Daoy (cell line): ENCODE results near the gene SLAMF8. TPM values are rescaled to one million over a fixed set of nuclear protein-coding genes. Genes with fewer than 3 reads are reported as not detected.
A peak's percentile ranks its signal among the peaks of the same experiment; 100 is the strongest.

ENCODE experiments used
- DNase-seq: peaks from one replicate; pipeline ENCODE4 v3.0.0-alpha.2; 2015; ENCODE audit warnings: low read depth
- total RNA-seq: library from RNA; depleted of rRNA; stranded (reverse); fragments of >200 nt; shearing (Covaris generic); gene quantifications from 2 replicates; pipeline ENCODE4 v1.2.3, GENCODE V29; 2014

Gene SLAMF8
- total RNA-seq, 1 experiment from 2014 or later: 0.63 TPM

DNA sequence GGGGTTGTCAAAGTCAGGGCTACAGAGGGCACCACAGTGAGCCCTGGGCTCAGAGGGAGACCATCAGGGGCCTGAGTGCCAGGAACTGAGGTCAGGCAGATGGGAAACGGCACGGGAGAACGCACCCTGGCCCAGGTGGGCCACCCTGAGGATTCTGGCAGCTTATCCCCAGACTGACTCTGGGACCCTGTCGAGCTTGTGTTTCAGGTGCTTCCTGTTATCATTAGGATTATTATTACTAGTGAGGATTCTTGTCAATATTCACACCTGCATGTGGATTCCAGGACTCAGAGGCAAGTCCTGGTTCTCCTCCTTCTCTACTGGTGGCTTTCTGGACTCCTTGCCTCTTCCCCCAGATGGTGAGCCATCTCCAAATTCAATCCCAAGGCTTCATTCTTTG is 20.6 kb downstream of the SLAMF8 start:
- DNase-seq: no peak

DNA sequence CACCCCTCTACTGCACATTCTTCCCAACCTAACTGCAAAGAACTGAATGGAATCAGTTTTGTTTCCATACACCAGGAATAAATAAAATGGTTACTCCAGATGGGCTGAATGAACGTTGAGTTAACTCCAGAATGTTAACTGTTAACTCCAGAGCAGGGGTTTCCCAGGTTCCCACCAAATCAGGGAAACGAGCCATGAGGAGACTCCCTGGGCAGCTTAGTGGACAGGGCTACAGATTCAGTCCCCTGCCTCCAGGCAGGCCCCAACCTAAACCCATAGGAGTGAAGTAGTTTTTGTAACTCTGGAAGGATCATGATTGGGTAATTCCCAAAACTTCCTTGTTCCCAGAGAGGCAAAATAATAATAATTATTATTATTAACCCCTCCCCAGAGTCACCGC is 21.7 kb downstream of the SLAMF8 start:
- DNase-seq: no peak

DNA sequence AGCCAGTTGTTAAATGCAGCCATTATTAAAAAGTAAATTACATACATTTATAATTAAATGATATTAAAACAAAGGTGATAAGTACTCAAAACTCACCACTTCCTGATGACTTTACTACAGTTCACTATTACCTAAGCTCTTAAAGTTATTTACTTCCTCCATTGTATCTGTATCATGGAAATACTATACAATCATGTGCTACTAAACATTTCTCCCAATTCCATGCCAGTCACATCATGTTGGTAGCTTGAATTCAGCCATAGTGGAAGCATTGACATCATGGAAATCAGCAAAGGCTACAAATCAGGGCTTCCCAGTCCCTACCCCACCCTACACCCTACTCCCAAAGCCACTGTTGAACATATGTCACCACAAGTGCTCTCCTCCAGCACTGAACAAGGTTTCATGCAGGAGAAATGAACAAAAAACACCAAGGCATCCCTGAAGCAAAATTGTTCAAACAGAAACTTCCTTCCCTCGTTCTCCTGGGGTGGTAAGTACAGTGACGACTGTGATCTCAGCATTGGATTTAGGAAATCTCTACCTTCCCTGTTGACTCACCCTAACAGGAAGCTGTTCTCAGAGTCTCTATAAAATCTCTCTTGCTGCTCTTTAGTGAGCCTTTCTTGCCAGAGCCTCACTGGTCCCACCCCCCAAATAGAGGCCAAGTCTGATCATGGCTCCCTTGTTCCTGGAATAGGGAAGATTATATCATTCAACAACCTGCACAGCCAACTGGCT is 23.1 kb downstream of the SLAMF8 start:
- DNase-seq: peak; percentile 59

DNA sequence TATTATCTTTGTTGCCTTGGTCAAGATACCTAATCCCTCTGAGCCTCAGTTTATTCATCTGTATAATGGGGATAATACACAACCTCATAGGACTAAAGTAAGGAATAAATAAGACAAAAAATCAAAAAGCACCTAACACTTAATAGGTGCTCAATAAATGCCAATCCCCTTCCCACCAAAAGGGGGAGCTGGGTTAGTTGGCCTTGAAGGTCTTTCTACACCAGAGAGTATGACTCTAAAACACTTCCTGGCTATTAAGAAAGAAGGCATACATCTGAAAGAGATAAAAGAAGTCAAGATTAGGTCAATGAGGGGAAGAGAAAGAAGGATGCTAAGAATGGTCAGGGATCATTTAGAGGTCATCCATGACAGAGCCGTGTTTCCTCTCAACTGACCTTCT is 24.7 kb downstream of the SLAMF8 start:
- no peak for DNase-seq

DNA sequence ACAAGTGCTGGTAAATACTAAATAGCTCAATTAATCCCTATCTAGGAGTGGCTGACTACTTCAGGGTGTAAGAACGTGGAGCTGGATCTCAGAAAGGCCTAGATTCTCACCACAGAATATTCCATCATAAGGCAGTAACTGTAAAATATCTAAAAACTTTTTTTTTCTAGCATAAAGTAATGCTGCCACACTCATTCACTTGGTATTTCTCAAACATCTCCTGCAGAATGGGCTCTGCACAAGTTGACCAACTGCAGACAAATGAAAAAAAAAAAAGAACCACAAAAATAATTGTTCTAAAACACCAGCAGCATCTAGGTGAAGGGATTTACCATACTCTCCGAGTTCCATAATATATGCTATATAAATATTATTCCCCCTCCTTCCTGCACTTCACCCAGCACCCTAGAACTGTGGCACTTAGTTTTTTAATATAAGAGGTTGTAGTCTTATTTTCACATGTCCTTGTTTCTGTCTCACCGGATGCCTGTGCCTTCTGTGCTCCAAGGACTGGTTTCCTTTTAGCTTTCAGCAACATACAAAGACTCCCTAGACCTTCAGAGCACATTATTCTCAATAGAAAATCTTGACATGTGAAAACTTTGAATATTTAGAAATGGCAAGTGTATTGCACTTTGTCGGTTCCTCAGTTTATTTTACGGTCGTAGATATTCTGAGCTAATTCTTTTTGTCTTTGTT is 26.9 kb downstream of the SLAMF8 start:
- peak; percentile 22 for DNase-seq

DNA sequence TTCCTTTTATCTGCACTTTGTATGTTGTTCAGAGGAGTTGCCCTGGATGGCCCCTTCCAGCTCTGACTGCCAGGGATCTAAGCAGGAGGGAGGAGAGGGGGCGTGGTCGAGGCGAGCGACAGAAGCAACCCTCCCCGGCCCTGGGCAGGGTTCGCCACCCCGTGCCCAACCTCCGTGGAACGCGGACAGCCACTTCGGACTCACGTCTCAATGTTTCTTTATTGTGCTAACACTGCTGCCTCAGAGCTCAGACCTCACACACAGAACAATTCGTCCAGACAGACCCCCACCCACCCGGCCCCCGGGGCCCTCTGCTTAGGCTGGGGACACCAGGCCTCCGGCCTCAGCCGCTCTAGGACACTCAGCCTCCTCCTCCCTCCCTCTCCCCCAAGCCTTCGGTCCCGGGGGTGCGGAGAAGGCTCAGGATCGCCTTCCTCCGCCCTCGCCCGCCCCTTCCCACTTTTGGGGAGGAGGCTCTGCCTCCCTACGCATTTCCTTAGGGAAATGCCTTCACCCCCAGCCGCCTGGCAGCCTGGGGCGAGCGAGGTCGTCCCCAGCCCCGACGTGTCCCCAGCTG is 27.5 kb downstream of the SLAMF8 start:
- DNase-seq: peak; percentile 79

DNA sequence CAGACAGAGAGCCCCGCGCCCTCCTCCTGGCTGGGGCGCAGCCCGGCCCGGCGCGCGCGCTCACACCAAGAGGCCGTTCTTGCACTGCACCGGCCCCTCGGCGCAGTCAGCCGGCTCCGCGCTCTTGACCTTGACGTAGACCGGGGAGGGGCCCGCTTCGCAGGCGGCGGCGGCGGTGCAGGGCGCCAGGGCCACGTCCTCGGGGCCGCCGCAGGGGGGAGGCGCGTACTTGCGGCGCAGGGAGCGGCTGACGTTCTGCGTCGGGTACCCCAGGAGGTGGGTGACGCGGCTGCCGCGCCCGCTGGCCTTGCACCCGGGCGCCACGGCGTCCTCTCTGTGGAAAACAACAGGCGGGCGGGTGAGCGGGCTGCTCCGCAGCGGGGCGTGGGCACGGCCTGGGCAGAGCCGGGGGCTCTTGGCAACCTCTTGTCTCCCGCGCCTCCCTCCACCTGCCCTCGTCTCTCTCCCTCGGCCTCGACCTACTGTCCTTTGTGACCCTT is 28.1 kb downstream of the SLAMF8 start:
- DNase-seq: peak; percentile 87

DNA sequence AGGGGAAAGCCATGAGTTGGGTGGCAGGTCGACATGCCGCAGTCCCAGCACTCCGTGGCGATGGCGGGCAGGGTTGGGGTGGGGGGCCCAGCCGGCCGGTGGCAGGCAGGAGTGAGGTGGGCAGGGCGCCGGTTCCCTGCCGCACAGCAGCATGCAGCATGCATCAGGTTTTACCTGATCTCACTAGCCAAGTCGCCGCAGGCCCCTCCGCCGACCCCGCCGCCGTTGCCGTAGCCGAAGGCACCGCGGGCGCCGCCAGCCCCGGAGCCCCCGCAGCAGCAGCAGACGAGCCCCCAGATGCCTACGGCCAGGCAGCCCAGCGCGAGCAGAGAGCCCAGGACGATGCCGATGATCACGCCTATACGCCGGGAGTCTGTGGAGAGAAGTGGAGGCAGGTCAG is 29.0 kb downstream of the SLAMF8 start:
- no peak for DNase-seq

DNA sequence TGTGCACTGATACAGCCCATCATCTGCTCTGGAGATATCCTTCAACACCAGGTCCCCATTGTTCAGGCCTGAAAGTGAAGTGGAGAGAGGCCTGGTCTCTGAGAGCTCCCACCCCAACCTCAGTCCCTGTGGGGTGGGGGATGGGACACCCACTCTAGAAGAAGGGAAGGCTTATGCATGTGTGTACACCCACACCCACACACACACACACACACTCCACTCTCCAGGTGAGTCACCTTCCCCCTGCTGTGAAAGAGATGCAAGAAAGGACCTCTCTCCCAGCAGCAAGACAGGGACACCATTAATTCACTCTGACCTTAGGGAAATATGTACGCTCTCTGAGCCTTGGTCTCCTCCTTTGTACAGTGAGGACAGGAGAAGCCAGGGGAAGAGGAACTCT is 29.9 kb downstream of the SLAMF8 start:
- DNase-seq: peak; percentile 34

DNA sequence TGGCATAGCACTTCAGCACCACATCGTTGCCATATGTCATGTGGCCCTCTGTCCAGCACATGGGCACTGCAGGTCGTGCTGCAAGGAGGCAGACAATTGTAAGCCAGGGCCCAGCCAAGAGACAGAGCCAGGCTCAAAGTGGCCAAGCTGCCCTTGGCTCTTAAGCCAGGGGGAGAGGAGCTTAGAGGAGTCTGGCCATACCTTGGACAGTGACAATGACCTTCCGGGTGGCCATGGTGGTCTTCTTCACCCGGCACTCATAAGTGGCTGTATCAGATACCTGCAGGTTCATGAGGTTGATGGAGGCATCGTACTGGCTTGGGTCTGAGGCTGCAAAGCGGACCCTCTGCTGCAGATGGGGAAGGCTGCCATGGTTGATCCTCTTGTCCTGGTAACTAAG is 31.2 kb downstream of the SLAMF8 start:
- no peak for DNase-seq

DNA sequence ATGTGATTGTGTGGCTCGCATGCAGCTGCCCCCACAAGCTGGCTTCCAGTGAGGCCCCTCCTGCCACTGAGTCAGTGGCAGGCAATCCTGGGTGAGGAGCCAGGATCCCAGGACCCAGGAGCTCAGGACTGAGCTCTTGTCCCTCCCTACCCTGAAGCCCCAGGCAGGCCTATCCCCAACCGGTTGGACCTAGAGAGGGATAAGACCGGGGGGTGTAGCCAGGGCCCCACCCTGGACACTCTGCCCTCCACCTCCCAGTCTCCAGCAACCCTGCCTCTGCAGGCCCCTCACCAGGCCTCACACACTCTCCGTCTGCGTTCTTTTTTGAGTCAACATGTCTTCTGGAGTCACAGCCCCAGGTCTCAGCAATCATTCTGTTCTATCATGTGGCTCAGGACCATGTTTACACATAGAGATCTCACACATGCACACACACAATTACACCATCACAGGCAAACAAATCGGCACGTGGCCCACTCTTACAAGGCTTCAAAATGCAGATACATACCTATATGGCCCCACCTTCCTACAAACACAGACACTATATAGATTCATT is 33.2 kb downstream of the SLAMF8 start:
- DNase-seq: no peak

DNA sequence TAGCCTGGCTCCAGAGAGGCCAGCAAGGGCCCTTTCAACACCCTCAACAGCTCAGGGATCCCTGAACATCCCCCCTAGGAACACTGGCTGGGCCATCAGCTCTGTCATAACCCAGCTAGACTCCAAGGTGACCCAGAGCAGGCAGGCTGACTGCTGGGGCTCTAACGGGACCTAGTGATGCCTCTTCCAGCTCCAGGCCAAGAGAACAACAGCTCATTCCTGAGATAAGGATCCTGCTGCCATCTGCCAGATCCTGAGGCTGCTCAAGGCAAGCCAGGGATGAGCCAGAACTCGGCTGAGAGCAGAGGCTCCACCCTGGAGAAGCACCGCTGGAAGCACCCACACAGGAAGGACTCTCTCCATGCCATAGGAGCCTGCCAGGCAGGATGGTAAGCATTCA is 33.8 kb downstream of the SLAMF8 start:
- DNase-seq: no peak

DNA sequence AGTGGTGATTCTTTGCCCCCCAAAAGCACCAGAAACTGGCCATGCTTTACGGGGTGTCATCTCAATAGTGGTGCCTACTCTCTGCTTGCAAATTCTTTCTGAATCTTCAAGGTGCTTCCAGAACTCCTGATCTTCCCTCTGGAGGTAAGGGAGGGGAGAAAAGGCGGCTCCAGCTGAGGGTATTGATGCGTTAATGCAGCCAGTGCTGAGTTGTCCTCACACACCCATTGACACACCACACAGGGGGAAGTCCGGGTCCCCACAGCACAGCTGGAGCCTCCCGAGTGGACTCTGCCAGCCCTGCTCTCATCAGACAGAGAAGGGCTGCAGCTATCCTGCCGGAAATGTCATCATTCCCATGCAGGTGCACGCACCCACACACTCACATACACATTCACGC is 34.5 kb downstream of the SLAMF8 start:
- no peak for DNase-seq

DNA sequence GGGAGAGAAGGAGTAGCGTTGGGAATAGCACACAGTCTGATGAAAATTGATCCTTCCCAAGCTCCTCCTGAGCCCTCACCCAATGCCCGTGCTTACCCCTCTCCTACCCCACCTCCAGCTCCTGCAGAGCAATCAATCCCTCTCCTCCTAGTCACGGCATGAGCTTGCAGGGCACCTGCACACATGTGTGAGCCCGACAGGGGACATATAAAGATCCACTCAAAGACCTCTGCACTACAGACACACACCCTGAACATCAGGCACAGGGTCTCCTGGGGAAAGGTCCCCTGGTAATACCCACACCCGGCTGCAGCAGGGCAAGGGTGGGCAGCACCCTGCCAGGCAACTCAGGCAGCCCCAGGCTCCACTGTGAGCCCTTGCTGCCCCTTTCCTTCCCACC is 35.4 kb downstream of the SLAMF8 start:
- no peak for DNase-seq

DNA sequence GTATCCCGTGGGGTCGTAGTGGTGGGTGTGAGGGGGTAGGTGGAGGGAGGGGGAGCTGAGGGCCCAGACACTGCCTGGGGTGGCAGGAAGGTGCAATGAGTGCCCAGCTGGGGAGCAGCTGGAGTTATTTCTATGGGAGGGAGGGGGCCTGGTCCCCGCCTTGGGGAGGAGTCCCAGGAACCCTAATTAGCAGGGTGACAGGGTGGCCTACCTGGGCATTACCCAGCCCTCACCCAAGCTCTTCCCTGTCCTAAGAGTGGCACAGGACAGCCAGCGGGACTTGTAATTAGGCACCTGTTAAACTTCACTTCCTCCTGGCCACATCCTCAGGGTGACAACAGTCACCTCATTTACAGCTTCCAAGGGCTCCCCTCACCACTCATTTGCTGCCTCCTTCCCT is 35.9 kb downstream of the SLAMF8 start, which contains the start of gene VSIG8:
VSIG8 (minus strand) TSS at position 101 of the 400 bp plus-strand sequence. CDS start 136 bp downstream, outside the sequence.
- DNase-seq: no peak

DNA sequence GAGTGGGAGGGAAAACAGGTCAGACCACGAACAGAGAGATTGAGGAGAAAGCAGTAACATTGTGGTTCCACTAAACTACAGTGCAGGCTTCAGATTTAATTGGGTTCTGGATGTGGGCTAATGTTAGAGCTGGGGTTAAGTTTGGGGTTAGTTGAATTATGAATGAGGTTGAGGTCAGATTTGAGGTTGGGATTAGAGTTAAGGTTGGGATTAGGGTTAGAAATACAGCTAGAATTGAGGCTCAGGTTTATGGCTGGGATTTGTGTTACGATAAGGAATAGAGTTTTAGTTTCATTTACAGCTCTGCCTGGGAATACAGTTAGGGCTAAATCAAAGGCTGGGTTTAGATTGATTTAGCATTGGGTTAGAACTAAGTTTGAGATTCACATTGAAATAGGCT is 37.6 kb downstream of the SLAMF8 start:
- DNase-seq: no peak

DNA sequence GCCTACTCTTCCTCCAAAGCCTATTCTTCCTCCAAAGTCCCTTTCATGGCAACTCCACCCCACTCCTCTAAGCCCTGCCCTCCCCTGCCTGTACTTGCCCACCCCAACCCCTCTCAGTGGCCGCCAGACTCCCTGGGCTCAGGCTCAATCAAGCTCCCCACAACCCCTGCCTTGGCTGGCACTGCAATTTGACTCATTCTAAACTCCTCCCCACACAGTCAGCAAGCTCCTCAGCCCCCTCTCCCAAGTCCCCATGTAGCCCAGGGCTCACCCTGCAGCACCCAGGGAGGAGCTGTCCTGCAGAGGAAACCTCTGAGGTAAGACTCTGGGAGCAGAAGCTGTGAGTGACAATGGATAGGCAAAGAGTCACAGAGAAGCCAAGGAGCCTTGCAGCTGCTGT is 39.4 kb downstream of the SLAMF8 start:
- peak; percentile 25 for DNase-seq

DNA sequence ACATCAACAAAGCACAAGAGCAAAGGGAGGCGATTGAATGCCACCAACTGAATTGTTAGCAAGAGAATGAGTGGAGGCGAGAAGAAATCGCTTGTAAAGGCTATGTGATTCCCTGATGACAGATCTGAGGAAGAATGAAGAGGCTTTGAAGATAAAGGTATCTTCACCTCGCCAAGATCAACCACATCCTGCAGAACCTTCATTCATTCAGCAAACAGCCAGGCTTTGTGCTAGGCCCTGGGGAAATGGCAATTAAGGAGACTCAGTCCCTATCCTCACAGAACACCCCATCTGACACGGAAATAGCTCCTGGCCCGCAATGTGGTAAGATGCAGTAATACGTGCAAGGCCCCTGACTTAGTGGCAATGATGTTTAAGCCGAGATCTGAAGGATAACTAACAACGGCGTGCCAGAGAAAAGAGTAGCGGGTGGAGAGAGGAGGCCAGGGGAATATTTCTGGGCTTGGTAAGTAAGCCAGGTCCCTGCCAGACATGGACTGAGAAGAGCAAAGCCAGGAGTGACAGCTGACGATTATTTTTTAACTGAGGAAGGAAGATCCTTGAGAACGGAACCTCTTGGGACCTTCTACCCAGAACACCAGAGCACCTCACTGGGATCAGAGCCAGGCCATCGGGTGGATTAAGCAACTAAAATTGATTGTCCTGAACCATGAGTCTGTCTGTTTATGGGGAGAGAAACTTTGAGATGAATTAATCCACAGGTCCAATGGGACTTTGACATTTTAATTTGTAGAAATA is 40.4 kb downstream of the SLAMF8 start:
- DNase-seq: no peak

DNA sequence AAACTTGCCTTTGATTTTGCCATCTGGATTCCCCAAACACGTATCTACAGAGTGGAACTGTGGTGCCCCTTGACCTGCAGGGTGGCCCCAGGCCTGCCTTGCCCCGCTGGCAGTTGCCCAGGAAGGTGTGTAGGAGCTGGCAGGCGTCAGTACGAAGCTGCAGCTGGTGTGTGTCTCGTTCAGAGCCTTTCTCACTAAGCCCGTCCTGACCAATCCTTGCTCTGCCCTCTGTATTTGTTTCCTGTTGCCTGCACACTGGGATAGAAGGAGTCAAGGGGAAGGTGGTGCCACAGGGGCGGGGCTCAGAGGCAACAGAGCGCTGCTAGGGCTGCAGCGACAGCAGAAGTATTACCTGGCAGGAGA is 41.0 kb downstream of the SLAMF8 start:
- DNase-seq: peak; percentile 19

DNA sequence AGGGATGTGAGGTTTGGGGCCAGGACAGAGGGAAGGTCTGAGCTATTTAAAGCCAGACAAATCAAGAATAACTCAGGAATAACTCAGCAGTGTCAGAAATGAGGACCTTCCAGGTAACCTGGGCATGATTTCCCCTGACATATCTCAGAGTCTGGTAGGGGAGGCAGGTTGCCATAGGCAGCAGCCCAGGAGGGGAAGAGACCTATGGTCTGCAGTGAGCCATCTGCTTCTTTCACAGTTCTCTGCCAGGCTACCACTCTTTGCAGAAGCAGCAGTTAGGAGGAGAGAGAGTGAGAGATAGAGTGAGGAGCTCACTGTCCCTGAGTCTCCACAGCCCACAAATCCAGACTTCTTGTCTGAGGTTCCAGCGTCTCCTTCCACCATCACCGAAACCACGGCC is 42.1 kb downstream of the SLAMF8 start:
- no peak for DNase-seq

DNA sequence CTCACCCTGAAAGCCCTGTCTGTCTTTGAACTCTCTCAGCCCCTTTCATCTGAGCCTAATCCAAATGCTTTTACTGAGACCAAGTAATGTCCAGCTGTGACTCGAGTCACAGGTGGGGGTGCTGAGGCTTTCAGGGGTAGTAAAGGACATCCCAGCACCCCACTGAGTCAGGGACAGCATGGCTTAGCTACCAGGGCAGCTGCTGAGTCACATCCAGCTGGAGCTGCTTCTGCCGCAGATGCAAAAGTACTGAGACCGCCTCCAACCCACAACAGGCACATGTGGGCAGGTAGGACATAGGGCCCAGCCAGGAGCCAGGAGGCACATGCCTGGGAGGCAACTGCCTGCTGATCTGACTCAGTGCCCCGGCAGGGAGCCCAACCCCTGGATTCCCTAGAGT is 42.5 kb downstream of the SLAMF8 start:
- peak; percentile 90 for DNase-seq

DNA sequence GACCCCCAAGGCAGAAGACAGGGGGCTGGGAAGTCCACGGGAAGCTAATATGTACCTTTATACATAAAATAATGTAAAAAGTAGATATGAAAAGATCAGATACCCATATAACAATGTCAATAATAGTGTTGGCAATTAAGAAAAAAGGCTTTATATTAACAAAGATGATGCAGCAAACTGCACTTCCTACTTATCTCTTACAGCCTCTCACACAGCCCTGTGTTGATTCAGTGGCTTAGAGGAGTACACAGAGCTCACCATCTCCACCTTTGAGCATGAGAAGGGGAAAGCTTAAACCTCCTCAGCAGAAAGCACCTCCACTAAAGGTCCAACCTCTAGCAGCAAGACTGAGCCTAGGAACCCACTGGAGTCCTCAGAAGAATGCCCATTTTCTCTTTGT is 42.9 kb downstream of the SLAMF8 start:
- DNase-seq: no peak
